ENCODE data around the gene UGT1A8. TPM values are rescaled to one million over a fixed set of nuclear protein-coding genes. Genes with fewer than 3 reads are reported as not detected.

Gene UGT1A8
- total and polyA plus RNA-seq, 9 of the 15 experiments (the other 6 are each of a cell fraction or from before 2014, with no cell fraction given) = 0.04 TPM; not detected in 8

DNA sequence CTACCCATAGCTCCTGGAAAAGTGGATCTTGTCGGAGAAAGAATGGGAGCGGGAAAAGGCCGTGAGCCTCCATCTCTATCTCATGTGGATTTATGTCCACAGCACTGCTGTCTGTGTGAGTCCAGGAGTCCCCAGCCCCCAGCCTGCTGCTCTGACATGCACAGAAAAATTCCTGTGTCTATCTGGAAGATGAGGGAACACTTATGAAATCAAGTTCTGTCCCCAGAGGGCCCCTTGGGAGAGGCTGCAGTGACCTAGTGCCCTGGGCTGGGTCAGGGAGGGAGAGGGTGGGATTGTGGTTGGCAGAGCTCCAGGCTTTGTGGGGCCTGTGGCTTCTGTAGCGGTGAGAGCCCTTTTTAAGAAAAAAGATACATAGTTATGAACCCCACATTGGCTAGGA lies 199.3 kb downstream of the UGT1A8 start:
- in situ Hi-C loops (cut with MboI) = no loop called here
- TF ChIP-seq CBX1 (IDR thresholded peaks at IDR 0.05; ENCODE audit: low read depth) (no peak), DNMT1 (IDR thresholded peaks at IDR 0.05) (no peak), ZFP1 (CRISPR knock-in tag; IDR thresholded peaks at IDR 0.05) (no peak), CCAR2 (IDR thresholded peaks at IDR 0.05; ENCODE audit: low read depth, low read length) (no peak), BCOR (IDR thresholded peaks at IDR 0.05) (no peak), TBL1XR1 (IDR thresholded peaks at IDR 0.05; ENCODE audit: low read length in 2 of 2) (no peak), SRSF7 (optimal IDR thresholded peaks at IDR 0.05; ENCODE audit: low read depth, low read length) (no peak), MCM3 (IDR thresholded peaks at IDR 0.05) (no peak), SLC30A9 (CRISPR knock-in tag; IDR thresholded peaks at IDR 0.05) (no peak), LCOR (CRISPR knock-in tag; IDR thresholded peaks at IDR 0.05) (no peak), SP1 (CRISPR knock-in tag; IDR thresholded peaks at IDR 0.05) (no peak), POLR2B (IDR thresholded peaks at IDR 0.05; ENCODE audit: low read depth, partially characterized antibody) (no peak), MYC (IDR thresholded peaks at IDR 0.05; ENCODE audit: low read depth, low read length) (no peak), MYC (CRISPR knock-in tag; IDR thresholded peaks at IDR 0.05; ENCODE audit: borderline replicate concordance, low read depth) (no peak), DIDO1 (tag; IDR thresholded peaks at IDR 0.05; ENCODE audit: low read depth) (no peak)
- TF ChIP-seq, protein P1, sequence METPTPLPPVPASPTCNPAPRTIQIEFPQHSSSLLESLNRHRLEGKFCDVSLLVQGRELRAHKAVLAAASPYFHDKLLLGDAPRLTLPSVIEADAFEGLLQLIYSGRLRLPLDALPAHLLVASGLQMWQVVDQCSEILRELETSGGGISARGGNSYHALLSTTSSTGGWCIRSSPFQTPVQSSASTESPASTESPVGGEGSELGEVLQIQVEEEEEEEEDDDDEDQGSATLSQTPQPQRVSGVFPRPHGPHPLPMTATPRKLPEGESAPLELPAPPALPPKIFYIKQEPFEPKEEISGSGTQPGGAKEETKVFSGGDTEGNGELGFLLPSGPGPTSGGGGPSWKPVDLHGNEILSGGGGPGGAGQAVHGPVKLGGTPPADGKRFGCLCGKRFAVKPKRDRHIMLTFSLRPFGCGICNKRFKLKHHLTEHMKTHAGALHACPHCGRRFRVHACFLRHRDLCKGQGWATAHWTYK (CRISPR knock-in tag; IDR thresholded peaks at IDR 0.05) = no peak
- TF ChIP-seq, protein P2, sequence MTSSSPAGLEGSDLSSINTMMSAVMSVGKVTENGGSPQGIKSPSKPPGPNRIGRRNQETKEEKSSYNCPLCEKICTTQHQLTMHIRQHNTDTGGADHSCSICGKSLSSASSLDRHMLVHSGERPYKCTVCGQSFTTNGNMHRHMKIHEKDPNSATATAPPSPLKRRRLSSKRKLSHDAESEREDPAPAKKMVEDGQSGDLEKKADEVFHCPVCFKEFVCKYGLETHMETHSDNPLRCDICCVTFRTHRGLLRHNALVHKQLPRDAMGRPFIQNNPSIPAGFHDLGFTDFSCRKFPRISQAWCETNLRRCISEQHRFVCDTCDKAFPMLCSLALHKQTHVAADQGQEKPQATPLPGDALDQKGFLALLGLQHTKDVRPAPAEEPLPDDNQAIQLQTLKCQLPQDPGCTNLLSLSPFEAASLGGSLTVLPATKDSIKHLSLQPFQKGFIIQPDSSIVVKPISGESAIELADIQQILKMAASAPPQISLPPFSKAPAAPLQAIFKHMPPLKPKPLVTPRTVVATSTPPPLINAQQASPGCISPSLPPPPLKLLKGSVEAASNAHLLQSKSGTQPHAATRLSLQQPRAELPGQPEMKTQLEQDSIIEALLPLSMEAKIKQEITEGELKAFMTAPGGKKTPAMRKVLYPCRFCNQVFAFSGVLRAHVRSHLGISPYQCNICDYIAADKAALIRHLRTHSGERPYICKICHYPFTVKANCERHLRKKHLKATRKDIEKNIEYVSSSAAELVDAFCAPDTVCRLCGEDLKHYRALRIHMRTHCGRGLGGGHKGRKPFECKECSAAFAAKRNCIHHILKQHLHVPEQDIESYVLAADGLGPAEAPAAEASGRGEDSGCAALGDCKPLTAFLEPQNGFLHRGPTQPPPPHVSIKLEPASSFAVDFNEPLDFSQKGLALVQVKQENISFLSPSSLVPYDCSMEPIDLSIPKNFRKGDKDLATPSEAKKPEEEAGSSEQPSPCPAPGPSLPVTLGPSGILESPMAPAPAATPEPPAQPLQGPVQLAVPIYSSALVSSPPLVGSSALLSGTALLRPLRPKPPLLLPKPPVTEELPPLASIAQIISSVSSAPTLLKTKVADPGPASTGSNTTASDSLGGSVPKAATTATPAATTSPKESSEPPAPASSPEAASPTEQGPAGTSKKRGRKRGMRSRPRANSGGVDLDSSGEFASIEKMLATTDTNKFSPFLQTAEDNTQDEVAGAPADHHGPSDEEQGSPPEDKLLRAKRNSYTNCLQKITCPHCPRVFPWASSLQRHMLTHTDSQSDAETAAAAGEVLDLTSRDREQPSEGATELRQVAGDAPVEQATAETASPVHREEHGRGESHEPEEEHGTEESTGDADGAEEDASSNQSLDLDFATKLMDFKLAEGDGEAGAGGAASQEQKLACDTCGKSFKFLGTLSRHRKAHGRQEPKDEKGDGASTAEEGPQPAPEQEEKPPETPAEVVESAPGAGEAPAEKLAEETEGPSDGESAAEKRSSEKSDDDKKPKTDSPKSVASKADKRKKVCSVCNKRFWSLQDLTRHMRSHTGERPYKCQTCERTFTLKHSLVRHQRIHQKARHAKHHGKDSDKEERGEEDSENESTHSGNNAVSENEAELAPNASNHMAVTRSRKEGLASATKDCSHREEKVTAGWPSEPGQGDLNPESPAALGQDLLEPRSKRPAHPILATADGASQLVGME (CRISPR knock-in tag; IDR thresholded peaks at IDR 0.05) = no peak
- TF ChIP-seq, protein P3, sequence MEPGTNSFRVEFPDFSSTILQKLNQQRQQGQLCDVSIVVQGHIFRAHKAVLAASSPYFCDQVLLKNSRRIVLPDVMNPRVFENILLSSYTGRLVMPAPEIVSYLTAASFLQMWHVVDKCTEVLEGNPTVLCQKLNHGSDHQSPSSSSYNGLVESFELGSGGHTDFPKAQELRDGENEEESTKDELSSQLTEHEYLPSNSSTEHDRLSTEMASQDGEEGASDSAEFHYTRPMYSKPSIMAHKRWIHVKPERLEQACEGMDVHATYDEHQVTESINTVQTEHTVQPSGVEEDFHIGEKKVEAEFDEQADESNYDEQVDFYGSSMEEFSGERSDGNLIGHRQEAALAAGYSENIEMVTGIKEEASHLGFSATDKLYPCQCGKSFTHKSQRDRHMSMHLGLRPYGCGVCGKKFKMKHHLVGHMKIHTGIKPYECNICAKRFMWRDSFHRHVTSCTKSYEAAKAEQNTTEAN (CRISPR knock-in tag; IDR thresholded peaks at IDR 0.05) = no peak

More for the DNA sequence above, 199.3 kb downstream of the UGT1A8 start:
- Histone ChIP-seq H3K9ac (ENCODE audit: insufficient read depth in 1 of 2, low read depth in 2 of 2, low read length in 2 of 2) (no peak overlapping the region), H3K4me2 (ENCODE audit: insufficient read depth, low read length) (no peak overlapping the region), H3K27me3 (ENCODE audit: control insufficient read depth in 2 of 2, insufficient read depth in 2 of 2, low read length in 2 of 2) (peaks cover 0 to 45% of the 10 kb centered on the region in 2 experiments; a peak in 3 of 5 replicates), H3K4me1 (replicated peaks in 1 of 2; ENCODE audit: control insufficient read depth in 2 of 2, insufficient read depth in 2 of 2, low read length in 2 of 2) (no peaks in the 10 kb centered on the region; a peak in 1 of 5 replicates), H3K79me2 (ENCODE audit: control insufficient read depth, insufficient read depth, low read length) (no peaks in the 10 kb centered on the region), H4K20me1 (replicated peaks; ENCODE audit: control insufficient read depth, insufficient read depth, low read length) (no peaks in the 10 kb centered on the region; the same call in 1 of the 2 replicates), H3K9me1 (ENCODE audit: control insufficient read depth, insufficient read depth, low read length) (no peaks in the 10 kb centered on the region), H3K27ac (ENCODE audit: extremely low read depth, low read depth, low read length) (no peak overlapping the region), H3K9me3 (replicated peaks; ENCODE audit: control insufficient read depth, insufficient read depth, low read depth, low read length) (no peaks in the 10 kb centered on the region), H2AFZ (ENCODE audit: low read depth, low read length) (no peak overlapping the region), H3K36me3 (ENCODE audit: control insufficient read depth, insufficient read depth, low read length) (no peaks in the 10 kb centered on the region), H3K4me3 (no peak overlapping the region)
- CTCF ChIA-PET (ENCODE audit: low intra/inter-chr PET ratio) = no interaction called here
- POLR2A ChIA-PET = no interaction called here
- FAIRE-seq = no peak
- DNase-seq (ENCODE audit: extremely low read depth in 1 of 4, low spot score in 3 of 4) = no peak
- ATAC-seq = no peak
- intact Hi-C loops (cut with micrococcal nuclease) = no loop called here
- WGBS (ENCODE audit: insufficient coverage, low coverage, missing lambda C conversion rate) = 0% methylated on average over 4 of the region's 4 CpGs
- no TSS peak for BruUV-seq (replicated peaks)
